A549 treated with DMSO at 1 μM for 4 hours (cell line): ENCODE data around the gene RNF5. TPM values are rescaled to one million over a fixed set of nuclear protein-coding genes. Genes with fewer than 3 reads are reported as not detected.

Source experiments
- total RNA-seq: library from RNA; stranded (reverse); fragments of 200-300 nt; extraction: Qiagen RNA extraction; gene quantifications from 5 replicates; pipeline ENCODE4 v1.2.3, GENCODE V29; 2022; ENCODE audit warnings: low read depth

Gene RNF5, protein sequence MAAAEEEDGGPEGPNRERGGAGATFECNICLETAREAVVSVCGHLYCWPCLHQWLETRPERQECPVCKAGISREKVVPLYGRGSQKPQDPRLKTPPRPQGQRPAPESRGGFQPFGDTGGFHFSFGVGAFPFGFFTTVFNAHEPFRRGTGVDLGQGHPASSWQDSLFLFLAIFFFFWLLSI
- 36.2 to 45.9 TPM (median 44.5 TPM) in 5 replicates for total RNA-seq

DNA sequence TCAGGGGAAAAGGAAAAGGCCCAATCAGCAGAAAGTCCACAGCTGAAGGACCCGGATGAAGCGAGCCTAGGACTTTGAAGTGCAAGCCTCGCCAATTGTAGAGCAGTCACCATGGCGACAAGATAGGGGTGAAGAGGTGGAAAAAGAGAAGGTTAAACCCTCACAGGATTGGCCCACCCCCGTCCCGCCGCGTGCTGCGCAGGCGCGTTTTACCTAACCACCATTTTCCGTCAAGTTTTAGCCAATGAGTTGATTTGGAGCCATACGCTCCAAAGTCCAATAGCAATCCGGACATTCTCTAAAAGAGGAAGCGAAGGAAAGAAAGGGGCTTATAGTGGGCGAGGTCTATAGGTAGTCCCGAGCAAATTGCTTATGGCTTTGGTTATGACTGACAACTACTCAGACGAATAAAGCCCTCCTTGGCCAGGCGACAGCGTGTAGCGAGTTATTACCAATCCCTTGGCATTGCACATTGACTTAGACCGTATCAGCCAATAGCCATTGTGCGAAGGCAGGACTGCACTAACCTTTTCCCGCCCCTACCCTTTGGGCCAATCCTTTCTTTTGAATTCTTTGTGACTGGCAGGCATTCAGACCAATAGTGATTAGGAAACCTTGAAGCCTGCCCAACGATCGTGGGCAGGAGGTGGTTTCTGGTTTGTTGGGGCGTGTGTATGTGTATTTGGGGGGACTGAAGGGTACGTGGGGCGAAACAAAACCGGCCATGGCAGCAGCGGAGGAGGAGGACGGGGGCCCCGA lies at the start of gene RNF5:
Gene RNF5, plus strand, starts transcription at position 618 of the 759 bp plus-strand sequence. Its CDS starts 107 bp downstream, at position 725.

DNA sequence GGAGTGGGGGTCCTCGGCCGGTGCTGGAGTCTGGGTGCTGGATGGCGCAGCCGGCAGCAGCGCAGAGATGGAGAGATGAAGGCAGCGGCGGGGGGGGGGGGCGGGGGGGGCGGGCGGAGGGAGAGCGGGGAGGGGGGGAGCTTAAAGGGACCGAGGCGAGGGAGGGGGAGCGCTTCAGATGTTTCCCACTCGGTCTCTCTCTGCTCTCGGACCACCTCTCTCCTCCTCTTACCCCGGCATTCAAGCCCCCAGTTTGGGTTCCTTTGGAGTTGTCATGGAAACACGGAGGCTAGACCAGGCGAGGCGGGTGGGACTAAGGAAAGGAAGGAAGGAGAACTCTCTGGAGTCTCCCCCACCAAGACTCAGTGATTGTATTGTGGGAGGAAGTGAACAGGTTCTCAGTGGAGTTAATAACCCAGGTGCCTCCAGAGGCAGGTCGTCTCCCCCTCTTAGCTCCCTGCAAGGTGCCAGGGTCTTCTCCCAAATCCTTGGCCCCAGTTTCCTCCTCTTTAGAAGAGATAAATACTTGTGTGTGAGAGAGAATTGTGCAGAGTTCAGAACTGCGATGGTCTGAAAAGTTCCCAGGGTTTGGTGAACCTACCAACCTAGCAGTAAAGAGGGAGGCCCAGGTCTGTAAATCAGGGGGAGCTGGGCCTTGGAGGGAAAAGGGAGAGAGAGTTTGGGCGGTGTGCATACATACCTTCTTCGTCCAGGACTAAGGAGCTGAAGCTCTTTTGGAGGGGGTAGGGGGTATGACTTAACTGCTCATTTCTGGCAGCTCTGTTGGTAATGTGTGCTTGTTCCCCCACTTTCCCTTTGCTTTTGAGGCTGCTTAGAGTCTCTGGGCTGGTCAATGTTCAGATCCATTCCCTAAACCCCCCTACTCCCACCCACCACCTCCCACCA lies 26.1 kb upstream of the RNF5 start, which contains the start of gene PRRT1:
Gene PRRT1, minus strand, starts transcription at position 77 of the 906 bp plus-strand sequence. CDS start 112 bp downstream, outside the sequence.

DNA sequence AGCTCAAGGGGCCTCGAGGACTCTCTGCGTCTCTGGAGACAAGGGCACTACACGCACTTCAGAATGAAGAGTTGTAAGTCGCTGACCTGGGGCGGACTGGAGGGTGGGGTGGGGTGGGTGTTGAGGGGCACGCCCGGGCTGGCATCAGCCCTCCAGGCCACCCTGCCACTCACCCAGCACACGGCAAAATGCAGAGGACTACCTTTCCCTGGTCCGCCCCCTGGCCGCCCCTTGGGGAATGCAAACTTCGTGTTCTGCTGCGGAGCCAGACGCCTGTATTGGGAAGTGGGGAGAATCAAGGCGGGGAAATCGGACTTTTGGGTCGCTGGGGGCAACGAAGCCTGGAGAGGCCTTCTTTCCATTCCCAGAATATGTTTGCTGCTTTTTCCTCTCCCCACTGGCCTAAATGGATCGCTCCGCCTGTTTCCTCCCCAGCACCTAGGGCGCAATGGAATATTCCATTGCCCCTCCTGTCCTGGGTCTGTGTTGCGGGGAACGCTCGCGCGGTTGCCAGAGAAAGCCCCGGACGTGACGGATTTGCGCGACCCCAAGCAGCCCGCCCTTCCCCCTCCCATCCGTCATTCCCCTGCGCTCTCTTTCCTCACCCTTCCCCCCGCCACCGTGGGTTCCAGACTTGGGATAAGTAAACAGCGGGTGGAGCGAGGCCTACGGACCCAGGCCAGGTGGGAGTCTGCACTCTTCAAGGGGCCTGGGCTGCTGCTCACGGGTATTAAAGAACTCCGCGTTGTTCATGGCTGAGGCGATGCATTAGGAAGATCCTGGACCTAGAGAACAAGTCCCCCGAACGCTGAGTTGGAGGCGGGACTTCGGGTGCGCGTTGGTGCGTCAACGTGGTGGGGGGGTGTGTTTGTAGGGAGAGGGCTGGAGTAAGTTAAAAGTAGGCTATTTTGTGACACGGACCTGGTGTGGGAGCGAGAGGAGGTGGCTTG lies 24.4 kb upstream of the RNF5 start, which contains the start of gene PPT2:
Gene PPT2, plus strand, starts transcription at position 578 of the 950 bp plus-strand sequence. CDS start 454 bp downstream, outside the sequence.

DNA sequence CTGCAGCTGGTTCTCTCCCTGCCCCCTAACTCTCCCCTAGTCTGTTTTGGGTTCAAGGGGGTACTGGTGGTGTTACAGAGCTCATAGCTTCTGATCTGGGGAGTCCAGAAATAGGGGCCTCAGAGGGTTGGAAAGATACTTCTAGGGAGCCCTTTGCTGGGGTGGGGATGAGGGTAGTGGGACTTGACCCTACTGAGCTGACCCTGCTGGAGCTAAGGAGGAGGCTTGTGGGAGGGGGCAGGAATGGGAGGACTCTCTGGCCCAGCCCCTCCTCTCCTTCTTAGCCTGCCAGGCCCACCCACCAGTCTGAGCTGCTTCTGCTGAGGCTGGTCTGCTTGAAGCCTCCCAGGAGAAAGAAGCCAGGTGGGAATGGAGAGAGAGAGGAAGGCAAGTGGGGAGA lies 13.9 kb upstream of the RNF5 start, which contains the start of gene EGFL8:
Gene EGFL8, plus strand, starts transcription at position 301 of the 400 bp plus-strand sequence. CDS start 1,571 bp downstream, outside the sequence.

DNA sequence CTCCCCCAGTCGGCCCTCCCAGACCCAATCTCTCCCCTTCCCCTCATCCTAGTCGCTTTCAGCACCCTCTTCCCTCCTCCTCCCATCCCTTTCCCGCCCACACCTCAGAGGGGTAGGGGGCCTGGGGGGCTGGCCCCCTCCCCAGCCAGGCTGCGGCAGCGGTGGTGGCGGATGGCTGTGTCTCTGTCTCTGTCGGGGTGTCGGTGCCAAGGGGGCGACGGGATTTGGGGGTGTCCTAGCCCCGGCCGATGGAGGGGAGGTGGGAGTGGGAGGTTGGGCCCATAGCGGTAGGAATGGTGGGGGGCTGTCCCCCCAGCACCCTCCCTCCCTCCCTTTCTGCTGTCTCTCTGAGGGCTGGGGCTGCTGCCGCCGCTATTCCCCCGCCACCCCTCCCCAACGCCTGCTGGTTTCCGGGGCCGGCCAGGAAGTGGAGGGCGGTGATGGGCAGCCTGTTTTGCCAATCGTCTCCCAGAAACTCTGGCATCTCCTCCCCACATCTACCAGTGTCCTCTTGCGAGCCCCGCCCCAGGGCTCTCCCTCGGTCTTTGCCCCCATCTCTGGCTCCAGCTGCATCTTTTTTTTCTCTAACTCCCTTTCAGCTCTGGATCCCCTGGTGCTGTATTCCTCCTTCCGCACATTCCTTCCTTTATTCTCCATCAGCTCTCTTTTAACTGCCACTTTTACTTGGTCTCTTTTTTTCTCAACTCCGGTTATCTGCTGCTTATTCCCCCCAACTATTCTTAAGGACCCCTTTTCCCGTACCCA lies 2.3 kb upstream of the RNF5 start, which contains the start of gene AGPAT1:
Gene AGPAT1, minus strand, starts transcription at position 374 of the 765 bp plus-strand sequence. CDS start 4,588 bp downstream, outside the sequence.

DNA sequence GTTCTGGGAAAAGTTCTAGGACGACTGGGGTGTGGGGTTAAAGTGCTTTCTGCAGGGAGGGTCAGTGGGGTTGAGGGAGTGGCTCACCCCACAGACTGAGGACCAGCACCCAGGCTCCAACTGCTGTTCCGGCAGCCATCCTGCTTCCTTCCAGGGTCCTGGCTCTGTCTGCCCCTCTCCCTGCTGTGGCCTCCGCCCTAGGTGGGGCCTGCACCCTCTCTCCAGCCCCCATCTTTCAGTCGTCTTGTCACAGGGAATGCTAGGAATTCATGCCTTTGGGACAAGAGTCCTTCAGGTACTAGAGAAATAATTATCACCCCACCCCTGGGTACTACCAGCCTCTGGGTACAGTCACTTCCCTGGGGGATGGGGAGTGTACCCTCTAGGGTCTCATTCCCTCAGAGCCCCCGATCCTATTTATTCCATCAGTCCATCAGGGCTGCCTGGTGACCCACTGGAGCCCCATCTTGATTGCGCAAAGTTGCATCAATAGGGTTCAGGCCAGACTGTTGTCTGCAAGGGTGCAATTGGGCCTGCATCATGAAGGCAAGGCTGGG lies 6.0 kb downstream of the RNF5 start, which contains the start of gene AGER:
Gene AGER, minus strand, starts transcription at position 170 of the 557 bp plus-strand sequence. Its CDS starts 31 bp downstream, at position 139.

GRCh38 chr6:32190054-32190851 lies 12.0 kb downstream of the RNF5 start, which contains the start of gene PBX2:
Gene PBX2, minus strand, starts transcription at chr6:32190202. Its CDS starts 287 bp downstream, at chr6:32189915.

DNA sequence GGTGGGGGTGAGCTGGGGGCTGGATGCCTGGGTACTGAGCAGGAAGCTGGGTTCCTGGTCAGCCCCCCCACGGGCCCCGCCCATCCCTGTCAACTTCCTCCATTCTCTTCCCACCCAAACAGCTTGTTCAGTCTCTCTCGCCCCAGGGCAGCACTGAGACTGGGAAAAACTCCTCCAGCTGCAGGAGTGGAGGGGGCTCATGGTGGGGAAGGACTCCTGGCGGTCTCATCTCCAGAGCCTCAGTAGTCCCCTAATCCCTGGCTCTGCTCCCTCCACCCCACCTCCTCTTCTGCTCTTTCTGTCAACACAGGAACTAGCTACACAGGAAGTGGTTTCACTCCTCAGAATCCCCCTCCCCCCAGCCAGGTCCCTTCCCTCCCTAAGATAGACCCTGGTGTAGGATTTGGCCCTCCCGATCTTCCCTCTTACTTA lies 14.4 kb downstream of the RNF5 start, which contains the start of gene GPSM3:
Gene GPSM3, minus strand, starts transcription at position 36 of the 432 bp plus-strand sequence. CDS start 130 bp downstream, outside the sequence.

DNA sequence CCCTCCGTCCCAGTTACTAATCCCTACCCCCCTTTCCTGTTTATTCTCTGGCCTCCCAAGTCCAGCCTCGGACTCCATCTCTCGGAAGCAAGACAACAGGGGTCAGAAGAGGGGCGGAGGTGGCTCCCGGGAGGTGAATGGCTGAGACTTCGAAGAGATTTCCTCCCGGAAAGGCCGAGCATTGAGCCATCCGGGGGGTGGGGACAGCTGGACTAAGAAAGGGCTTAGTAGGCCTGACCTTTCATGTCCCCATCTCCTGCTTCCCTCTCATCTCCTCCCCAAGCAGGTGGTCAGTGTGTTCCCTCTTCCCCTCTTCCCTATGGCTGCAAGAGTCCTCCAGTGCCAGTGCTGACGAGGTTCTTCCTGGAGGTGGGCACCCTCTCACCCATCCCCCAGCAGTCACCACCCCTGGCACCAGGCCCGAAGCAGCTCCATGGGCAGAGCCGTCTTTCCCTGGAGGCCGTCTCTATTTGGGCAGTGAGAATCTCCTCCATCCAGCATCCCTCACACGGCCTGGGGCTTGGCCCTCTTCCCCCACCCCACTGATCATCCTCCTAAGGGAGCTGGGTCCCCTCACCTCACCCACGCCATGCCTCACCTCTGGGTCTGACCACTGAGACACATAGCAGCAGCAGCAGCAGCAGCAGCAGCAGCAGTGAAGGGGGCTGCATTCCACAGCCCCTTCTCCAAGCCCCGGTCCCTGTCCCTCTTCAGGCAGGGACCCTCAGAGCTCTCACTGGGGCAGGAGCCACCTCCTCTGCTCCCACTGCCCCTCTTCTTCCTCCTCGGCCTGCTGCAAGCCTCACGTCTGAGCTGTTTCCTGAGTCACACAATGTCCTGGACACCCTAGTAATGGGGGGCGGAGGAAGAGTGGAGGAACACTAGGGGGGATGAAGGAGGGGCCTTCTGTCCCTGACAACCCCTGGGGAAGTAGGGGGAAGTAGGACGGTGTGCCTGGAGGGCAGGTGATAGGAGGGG lies 45.3 kb downstream of the RNF5 start, which contains the start of gene NOTCH4:
Gene NOTCH4, minus strand, starts transcription at position 810 of the 978 bp plus-strand sequence. Its CDS starts 139 bp downstream, at position 671.

Other genes starting within 250 kb of the RNF5 start
- gene CFB, start 232.3 kb upstream of the RNF5 start, total RNA-seq = 1.7 to 3.4 TPM (median 2.1 TPM) in 5 replicates
- gene NELFE, start 219.4 kb upstream of the RNF5 start, total RNA-seq = 74.0 to 87.1 TPM (median 79.5 TPM) in 5 replicates
- gene SKIC2, start 219.2 kb upstream of the RNF5 start, total RNA-seq = 22.6 to 27.8 TPM (median 24.2 TPM) in 5 replicates
- 11.1 to 12.8 TPM (median 12.1 TPM) in 5 replicates for gene DXO, start 206.3 kb upstream of the RNF5 start, total RNA-seq
- gene C4A, start 196.3 kb upstream of the RNF5 start, total RNA-seq = 1.00 to 1.6 TPM (median 1.2 TPM) in 5 replicates
- gene C4B, start 163.6 kb upstream of the RNF5 start, total RNA-seq = 0.72 to 1.2 TPM (median 0.84 TPM) in 5 replicates
- 0.06 TPM in 1 of 5 replicates, not detected in the others for gene CYP21A2, start 140.0 kb upstream of the RNF5 start, total RNA-seq
- 0.38 to 1.0 TPM (median 0.69 TPM) in 5 replicates for gene TNXB, start 69.1 kb upstream of the RNF5 start, total RNA-seq
- 28.7 to 38.6 TPM (median 35.4 TPM) in 5 replicates for gene ATF6B, start 50.2 kb upstream of the RNF5 start, total RNA-seq
- gene FKBPL, start 48.1 kb upstream of the RNF5 start, total RNA-seq = 7.2 to 9.2 TPM (median 8.4 TPM) in 5 replicates
- 0.58 to 0.95 TPM (median 0.74 TPM) in 5 replicates for gene PRRT1, start 26.5 kb upstream of the RNF5 start, total RNA-seq
- 8.4 to 10.4 TPM (median 8.8 TPM) in 5 replicates for gene PPT2, start 24.3 kb upstream of the RNF5 start, total RNA-seq
- 0.73 to 2.2 TPM (median 1.5 TPM) in 5 replicates for gene EGFL8, start 13.8 kb upstream of the RNF5 start, total RNA-seq
- 33.2 to 42.8 TPM (median 39.6 TPM) in 5 replicates for gene AGPAT1, start 2.3 kb upstream of the RNF5 start, total RNA-seq
- 1.4 to 2.3 TPM (median 2.1 TPM) in 5 replicates for gene AGER, start 5.8 kb downstream of the RNF5 start, total RNA-seq
- gene PBX2, start 11.8 kb downstream of the RNF5 start, total RNA-seq = 17.0 to 21.1 TPM (median 18.5 TPM) in 5 replicates
- gene GPSM3, start 14.2 kb downstream of the RNF5 start, total RNA-seq = 0.24 to 0.55 TPM (median 0.34 TPM) in 5 replicates
- gene NOTCH4, start 45.7 kb downstream of the RNF5 start, total RNA-seq = 0.47 to 0.78 TPM (median 0.69 TPM) in 5 replicates
- not detected in 5 replicates for gene TSBP1, start 193.5 kb downstream of the RNF5 start, total RNA-seq
- gene BTNL2, start 228.8 kb downstream of the RNF5 start, total RNA-seq = not detected in 5 replicates